Sigmoid colon (tissue), 7 donors: ENCODE results near the gene ENG. TPM values are rescaled to one million over a fixed set of nuclear protein-coding genes. Genes with fewer than 3 reads are reported as not detected.

Experiments
- DNase-seq: peaks from one replicate; pipeline ENCODE4 v3.0.0-alpha.2; 2019
- H3K27ac ChIP-seq, 4 donors: fragments of 200-600 bp; sonication (generic); one replicate each; pipeline ENCODE4 v1.5.1; 2016 to 2019; ENCODE audit warnings: mild to moderate bottlenecking in 1 of 4
- H3K27me3 ChIP-seq, 3 donors: fragments of 200-600 bp; sonication (generic); one replicate each; pipeline ENCODE4 v1.5.1; 2019; ENCODE audit warnings: mild to moderate bottlenecking in 1 of 3
- H3K36me3 ChIP-seq, 4 donors: fragments of 200-600 bp; sonication (generic); one replicate each; pipeline ENCODE4 v1.5.1; 2016 to 2019
- H3K4me1 ChIP-seq, 4 donors: fragments of 200-600 bp; sonication (generic); one replicate each; pipeline ENCODE4 v1.5.1; 2017 to 2019
- H3K4me3 ChIP-seq, 4 donors: fragments of 200-600 bp; sonication (generic); one replicate each; pipeline ENCODE4 v1.5.1; 2017 to 2019; ENCODE audit warnings: mild to moderate bottlenecking in 2 of 4, moderate library complexity in 1 of 4
- H3K9me3 ChIP-seq, 4 donors: fragments of 200-600 bp in 3 of 4; sonication (generic) in 3 of 4; one replicate each; pipeline versions ENCODE4 v1.5.1 to v1.6.1; 2013 to 2019
- CTCF ChIP-seq, 4 experiments: fragments of 450-650 bp in 3 of 4; fragments of 200-600 bp in 1 of 4; IDR thresholded peaks; one replicate each; pipeline ENCODE4 v1.5.1; 2016 to 2019; ENCODE audit warnings: antibody characterized with exemption in 4 of 4, mild to moderate bottlenecking in 3 of 4, moderate library complexity in 2 of 4
- EP300 ChIP-seq, 4 donors: sonication (generic); formaldehyde crosslinking; IDR thresholded peaks; one replicate each; pipeline ENCODE4 v1.6.1; 2017; ENCODE audit warnings: antibody characterized with exemption in 4 of 4
- POLR2A ChIP-seq, 2 donors: fragments of 450-650 bp; IDR thresholded peaks; one replicate each; pipeline ENCODE4 v1.6.1; 2016; ENCODE audit warnings: antibody characterized with exemption in 2 of 2, mild to moderate bottlenecking in 2 of 2, moderate library complexity in 2 of 2
- POLR2AphosphoS5 ChIP-seq, 4 donors: sonication (generic); formaldehyde crosslinking; IDR thresholded peaks; one replicate each; pipeline ENCODE4 v1.6.1; 2017; ENCODE audit warnings: antibody characterized with exemption in 4 of 4
- WGBS, 2 donors: extraction: QIAGEN DNeasy Blood & Tissue Kit; methylation state at CpG; one replicate each; pipeline ENCODE4 v1.1.7; 2013; 5-methylcytosine and 5-hydroxymethylcytosine counted together
- intact Hi-C: fragments of 100-400 bp; cut with DNase I; formaldehyde crosslinking; loops from one replicate; pipeline ENCODE4 v1.15.1; 2023
- polyA plus RNA-seq, 3 donors: library from polyadenylated mRNA; stranded (reverse); fragments of 200-250 nt; gene quantifications; one replicate each; pipeline ENCODE4 v1.2.3, GENCODE V29; 2013
- total RNA-seq, 4 donors: library from RNA; depleted of rRNA; stranded (reverse); fragments of >200 nt; gene quantifications; one replicate each; pipeline ENCODE4 v1.1.0, GENCODE V29; 2016
- donor health status: healthy with polysubstance abuse.
- donor health status: Bipolar disorder and iron deficiency.
- donor health status: healthy.

ENG gene
- total and polyA plus RNA-seq, 7 donors, result 5.4 to 50.4 (median 22.7) TPM

GRCh38 chr9:127876026-127876763, 21.7 kb upstream of the ENG start:
- Histone ChIP-seq H3K4me3 (peak overlapping the region in 3 of 4 donors; percentile 52 to 74 (median 72)), H3K27ac (peak overlapping the region; percentile 82 to 87 (median 84)), H3K36me3 (peaks cover 0 to 19% (median 8%) of the 10 kb centered on the region in 4 donors), H3K27me3 (no peaks in the 10 kb centered on the region), H3K4me1 (peaks cover 0 to 56% (median 52%) of the 10 kb centered on the region in 4 donors), H3K9me3 (no peaks in the 10 kb centered on the region)
- intact Hi-C loops, result loop anchor here (5.0 kb wide), 1 partner anchor 41 kb away; the partner anchor contains the start of gene ST6GALNAC4
- DNase-seq, result no peak
- no peak for TF ChIP-seq CTCF (IDR thresholded peaks at IDR 0.05)
- no peak for TF ChIP-seq POLR2AphosphoS5 (IDR thresholded peaks at IDR 0.05)
- TF ChIP-seq POLR2A (IDR thresholded peaks at IDR 0.05), result no peak
- TF ChIP-seq EP300 (IDR thresholded peaks at IDR 0.05), result no peak
- WGBS, 2 donors, result 53 to 78% methylated on average over 14 of the region's 14 CpGs

GRCh38 chr9:127875306-127875966, 21.0 kb upstream of the ENG start:
- Histone ChIP-seq H3K4me3 (no peak overlapping the region), H3K27me3 (no peaks in the 10 kb centered on the region), H3K4me1 (peaks cover 0 to 56% (median 52%) of the 10 kb centered on the region in 4 donors), H3K36me3 (peaks cover 0 to 26% (median 10%) of the 10 kb centered on the region in 4 donors), H3K27ac (peak overlapping the region; percentile 82 to 87 (median 84)), H3K9me3 (no peaks in the 10 kb centered on the region)
- 87 to 90% methylated on average over 10 of the region's 10 CpGs for WGBS, 2 donors
- peak; percentile 66 for DNase-seq
- no peak for TF ChIP-seq POLR2AphosphoS5 (IDR thresholded peaks at IDR 0.05)
- no peak for TF ChIP-seq EP300 (IDR thresholded peaks at IDR 0.05)
- TF ChIP-seq CTCF (IDR thresholded peaks at IDR 0.05), result no peak
- TF ChIP-seq POLR2A (IDR thresholded peaks at IDR 0.05), result no peak
- intact Hi-C loops, result loop anchor here (2.0 to 5.0 kb wide), 2 partner anchors 42 to 141 kb away; partner anchors contain the start of genes ST6GALNAC4 and TOR2A

- 82 to 88% methylated on average over 19 of the region's 19 CpGs for WGBS, 2 donors
- Histone ChIP-seq H3K27me3 (no peaks in the 10 kb centered on the region), H3K9me3 (no peaks in the 10 kb centered on the region), H3K36me3 (peaks cover 0 to 28% (median 10%) of the 10 kb centered on the region in 4 donors), H3K4me3 (peak overlapping the region in 2 of 4 donors; percentile 1 to 2), H3K4me1 (peaks cover 0 to 56% (median 53%) of the 10 kb centered on the region in 4 donors), H3K27ac (peak overlapping the region; percentile 50 to 87 (median 82))
- DNase-seq, result peak; percentile 69
- intact Hi-C loops, result loop anchor here (2.0 to 5.0 kb wide), 3 partner anchors 43 to 140 kb away; partner anchors contain the start of genes FPGS, ST6GALNAC4 and TOR2A
- TF ChIP-seq EP300 (IDR thresholded peaks at IDR 0.05) (no peak), POLR2A (IDR thresholded peaks at IDR 0.05) (no peak), POLR2AphosphoS5 (IDR thresholded peaks at IDR 0.05) (no peak), CTCF (IDR thresholded peaks at IDR 0.05) (no peak)
Observed at GRCh38 chr9:127874301-127875221, 20.1 kb upstream of the ENG start.

GRCh38 chr9:127873886-127874285, 19.4 kb upstream of the ENG start:
- intact Hi-C loops, result loop anchor here (2.0 to 5.0 kb wide), 2 partner anchors 72 to 139 kb away; partner anchors contain the start of genes FPGS and TOR2A
- Histone ChIP-seq H3K36me3 (peaks cover 0 to 29% (median 13%) of the 10 kb centered on the region in 4 donors), H3K9me3 (no peaks in the 10 kb centered on the region), H3K27ac (peak overlapping the region; percentile 50 to 87 (median 82)), H3K4me1 (peaks cover 0 to 56% (median 53%) of the 10 kb centered on the region in 4 donors), H3K4me3 (peak overlapping the region in 2 of 4 donors; percentile 1 to 2), H3K27me3 (no peaks in the 10 kb centered on the region)
- 50 to 72% methylated on average over 10 of the region's 10 CpGs for WGBS, 2 donors
- TF ChIP-seq POLR2AphosphoS5 (IDR thresholded peaks at IDR 0.05) (no peak), CTCF (IDR thresholded peaks at IDR 0.05) (no peak), POLR2A (IDR thresholded peaks at IDR 0.05) (no peak), EP300 (IDR thresholded peaks at IDR 0.05) (no peak)
- peak; percentile 94 for DNase-seq
